ENCODE data around the gene MAPK14.
"Not testable (repeated sequence)": the region's sequence is repeated elsewhere in the genome, so short reads cannot be mapped to it uniquely, and the experiment has no call there.

The MAPK14 gene

DNA sequence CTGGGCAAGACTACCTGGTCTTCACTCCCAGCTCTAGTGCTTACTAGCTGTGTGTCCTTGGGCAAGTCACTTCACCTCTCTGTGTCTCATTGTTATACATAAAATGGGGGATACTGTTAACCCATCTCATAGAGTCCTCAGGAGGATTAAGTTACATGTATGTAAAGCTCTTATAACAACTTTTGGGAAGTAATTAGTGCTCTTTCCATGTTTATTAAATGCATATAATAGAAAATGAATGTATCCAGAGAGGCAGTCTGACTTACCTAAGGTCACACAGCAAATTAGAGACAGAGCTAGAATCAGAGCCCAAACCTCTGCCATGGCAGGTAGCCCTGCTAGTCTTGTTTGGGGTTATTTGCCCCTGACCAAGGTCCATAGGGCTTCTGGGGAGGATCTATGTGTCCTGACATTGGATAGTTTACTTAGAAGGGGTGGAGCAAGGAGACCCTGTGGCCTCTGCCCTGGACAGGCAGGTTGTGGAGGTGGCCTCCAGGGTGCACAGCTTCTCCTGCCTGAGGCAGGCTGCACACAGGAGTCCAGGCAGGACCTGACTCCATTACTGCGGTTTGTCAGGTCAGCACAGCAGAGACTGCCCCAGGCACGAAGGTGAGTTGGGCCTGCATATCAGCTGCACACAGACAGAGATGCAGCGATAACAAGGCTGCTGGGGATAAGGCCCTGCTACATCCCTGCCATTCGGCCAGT lies 94.3 kb downstream of the MAPK14 start:
- no peak for DNase-seq (ENCODE audit: low read depth in 2 of 2)

DNA sequence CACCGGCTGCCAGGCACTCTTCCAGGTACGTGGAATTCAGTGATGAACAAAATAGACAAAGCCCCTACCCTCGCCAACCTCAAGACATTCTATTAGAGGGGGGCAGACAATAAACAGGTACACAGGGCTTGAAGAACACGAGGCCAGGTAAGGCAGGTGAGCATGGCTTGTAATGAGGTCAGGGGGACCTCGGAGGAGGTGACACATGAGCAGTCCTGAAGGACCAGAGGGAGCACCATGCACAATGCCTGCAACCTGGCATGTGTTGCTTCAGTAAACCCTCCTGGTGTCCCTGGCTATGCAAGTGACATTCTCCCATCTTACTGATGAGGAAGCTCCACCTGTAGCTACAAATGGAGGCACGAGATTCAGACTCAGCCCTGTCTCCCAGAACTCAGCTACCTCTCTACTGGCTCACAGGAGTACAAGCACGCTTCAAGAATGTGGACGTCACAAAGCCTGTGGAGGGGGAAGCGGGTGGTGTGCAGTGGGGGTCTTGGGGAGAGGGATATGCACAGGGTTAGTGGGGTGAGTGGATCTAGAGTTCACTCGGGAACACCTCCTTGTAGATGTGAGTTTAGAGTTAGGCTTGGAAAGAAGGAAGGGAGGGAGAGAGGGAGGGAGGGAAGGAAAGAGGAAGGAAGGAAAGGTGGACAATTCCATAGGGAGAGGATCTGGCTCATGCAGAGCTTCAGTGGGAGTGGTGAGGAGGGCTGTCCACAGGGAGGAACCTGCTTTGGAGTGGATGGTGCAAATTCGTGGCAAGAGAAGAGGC lies 95.1 kb downstream of the MAPK14 start:
- no peak for DNase-seq (ENCODE audit: low read depth in 2 of 2)

DNA sequence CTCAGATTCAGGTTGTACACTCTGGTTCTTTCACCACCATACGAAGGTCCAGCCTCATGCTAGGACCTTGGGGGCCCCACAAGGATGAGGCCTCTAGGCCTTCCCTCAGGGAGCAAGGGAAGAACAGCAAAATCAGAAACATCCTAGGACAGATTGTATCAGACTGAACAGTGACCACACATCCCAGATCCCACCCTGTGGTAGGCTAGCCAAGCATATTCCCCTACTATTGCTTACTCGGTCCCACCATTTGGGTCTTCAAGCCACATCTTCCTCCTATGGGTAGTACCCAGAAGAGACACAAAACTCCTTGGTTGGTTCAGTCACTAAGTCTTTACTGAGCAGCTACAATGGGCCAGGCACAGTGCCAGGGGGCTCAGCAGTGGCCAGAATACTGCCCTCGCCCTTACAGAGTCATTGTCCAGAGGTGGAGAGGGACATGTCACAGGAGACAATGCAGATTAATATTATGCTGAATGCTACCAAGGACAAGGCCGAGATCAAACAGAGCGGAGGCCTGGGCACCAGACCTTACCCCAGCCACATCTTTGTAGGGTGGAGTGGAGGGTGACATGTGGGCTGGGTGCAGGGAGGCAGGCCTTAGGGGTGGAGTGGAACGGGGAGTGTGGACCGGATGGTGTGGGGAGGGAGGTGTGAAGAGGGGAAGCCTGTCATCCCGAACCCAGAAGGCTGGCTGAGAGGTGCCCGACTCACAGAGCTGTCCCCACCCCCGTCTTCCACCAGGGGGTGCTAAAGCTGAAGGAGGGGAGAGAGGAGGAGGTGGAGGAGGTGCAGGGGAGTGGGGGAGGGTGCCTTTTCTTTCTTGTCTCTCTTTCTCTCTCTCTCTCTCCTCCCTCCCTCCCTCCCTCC lies 95.9 kb downstream of the MAPK14 start:
- DNase-seq (ENCODE audit: low read depth in 2 of 2): peak; percentile 69 to 87

DNA sequence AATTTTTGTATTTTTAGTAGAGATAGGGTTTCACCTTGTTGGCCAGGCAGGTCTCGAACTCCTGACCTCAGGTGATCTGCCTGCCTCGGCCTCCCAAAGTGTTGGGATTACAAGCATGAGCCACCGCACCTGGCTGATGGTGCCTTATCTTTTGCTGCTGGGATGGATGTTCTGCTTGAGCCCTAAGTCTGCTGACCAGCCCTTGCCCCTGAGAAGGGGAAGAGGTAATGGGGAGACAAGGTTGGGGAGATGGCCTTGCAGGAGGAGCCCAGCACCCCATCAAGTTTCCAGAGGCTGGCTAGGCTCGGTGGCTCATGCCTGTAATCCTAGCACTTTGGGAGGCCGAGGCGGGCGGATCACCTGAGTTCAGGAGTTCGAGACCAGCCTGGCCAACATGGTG lies 96.7 kb downstream of the MAPK14 start:
- not testable (repeated sequence) for DNase-seq (ENCODE audit: low read depth in 2 of 2)

DNA sequence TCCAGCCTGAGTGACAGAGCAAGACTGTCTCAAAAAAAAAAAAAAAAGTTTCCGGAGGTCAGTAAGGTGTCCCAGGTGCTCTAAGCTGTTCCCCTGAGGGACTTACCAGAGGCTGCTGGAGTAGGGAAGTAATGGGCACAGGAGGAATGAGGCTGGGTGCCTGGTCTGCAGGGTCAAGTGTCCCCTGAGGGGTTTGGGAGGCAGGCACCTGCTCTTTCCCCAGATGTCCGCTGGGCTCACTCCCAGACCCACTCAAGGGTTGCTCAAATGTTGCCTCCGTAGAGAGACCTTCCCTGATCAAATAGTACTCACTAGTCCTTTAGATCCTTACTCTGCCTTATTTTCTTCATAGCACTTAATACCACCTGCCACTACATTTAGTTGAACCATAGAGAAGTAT lies 97.3 kb downstream of the MAPK14 start:
- no peak for DNase-seq (ENCODE audit: low read depth in 2 of 2)

DNA sequence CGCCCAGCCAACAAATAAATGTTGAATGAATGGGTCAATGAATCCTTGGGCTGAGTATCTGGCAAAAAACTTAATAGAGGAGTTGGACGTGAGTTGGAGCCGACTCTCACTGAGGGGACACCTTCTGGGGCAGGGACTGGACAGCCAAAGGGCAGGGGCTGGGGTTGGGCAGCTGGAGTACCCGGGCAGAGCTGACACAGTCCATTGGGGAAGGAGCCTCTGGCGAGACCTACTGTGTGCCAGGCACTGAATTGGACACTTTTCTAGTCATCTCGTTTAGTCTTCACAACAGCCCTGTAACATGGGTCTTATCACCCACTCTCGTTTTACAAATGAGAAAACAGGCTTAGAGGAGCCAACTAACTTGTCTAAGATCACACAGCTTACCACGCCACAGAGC lies 98.0 kb downstream of the MAPK14 start:
- DNase-seq (ENCODE audit: low read depth in 2 of 2): no peak

DNA sequence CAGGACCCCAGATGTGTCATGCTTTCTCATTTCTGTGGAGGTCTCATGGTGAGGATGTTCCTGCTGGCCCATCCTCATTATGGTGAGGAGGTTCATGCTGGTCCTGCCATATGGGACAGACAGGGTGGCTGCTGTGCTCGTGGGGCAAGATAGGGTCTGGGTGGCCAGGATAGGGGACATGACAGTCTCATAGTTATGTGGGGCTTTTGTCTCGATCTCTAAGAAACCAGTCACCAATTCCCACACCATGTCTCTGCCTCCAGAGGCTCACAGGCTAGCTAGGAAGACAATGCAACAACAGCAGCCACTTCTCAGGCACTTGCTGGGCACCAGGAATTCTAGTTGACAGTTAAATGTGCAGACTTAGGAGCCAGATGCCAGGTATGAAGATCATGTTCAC lies 98.5 kb downstream of the MAPK14 start:
- no peak for DNase-seq (ENCODE audit: low read depth in 2 of 2)

DNA sequence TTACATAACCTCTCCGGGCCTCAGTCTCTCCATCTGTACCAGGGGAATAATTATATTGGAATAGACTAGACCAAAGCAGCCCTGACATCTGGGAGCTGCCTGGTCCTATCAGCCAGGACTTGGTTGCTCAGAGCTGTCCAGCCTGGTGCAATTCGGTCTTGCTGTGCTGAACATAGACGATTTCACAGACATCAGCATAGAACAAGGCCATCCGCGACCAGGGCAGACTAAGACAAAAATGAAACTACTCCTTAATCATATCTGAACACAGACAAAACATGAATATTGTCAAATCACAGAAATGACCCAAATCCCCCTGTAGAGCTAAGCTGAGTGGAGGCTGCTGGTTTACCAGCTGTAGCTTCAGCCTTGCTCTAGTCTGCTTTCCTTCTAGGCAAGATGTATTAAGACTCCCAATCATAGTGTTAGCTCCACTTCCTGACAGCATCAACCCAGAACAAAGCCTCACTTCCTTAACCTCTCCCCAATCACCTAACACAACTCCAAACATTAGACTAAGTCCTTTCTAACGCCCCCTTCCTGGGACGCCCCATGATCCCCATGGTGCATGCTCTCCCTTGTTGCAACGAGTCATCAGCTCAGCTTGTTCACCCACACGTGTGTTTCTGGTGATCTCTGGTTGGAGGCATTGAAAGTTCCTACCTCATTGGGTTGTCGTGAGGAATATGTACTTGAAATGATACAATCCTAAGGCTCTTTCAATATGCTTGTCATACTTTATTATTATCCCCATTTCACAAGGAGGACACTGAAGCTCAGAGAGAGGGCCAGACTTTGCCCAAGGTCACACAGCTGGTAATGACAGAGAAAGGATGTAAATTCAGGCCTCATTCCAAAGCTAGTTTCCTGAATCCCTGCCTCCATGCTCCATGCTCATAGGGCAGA lies 99.2 kb downstream of the MAPK14 start:
- no peak for DNase-seq (ENCODE audit: low read depth in 2 of 2)

DNA sequence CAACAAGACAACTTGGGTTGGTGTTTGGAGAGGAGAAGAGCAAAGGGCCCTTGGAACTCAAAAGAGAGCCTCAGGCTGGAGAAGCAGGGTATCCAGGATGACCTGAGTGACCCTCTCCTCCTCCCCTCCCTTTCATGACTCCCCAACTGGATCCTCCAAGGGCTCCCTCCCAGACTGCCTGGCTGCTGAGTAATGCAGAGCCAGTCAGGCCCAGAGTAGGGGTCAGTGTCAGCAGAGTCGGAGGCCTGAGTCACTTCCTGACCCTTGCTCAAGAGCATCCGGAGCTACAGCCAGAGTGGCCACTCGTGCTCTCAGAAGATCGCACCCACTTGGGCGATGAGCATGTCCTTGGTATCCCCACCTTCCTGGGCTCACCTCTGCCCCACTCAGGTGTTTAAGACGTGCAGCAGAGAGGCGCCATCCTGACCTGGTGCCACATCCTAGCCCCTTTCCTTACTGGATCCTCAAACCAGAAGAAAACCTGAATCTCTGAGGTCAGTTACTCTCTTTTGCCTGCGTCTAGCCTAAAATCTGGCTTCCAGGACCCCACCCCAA lies 99.9 kb downstream of the MAPK14 start:
- no peak for DNase-seq (ENCODE audit: low read depth in 2 of 2)

DNA sequence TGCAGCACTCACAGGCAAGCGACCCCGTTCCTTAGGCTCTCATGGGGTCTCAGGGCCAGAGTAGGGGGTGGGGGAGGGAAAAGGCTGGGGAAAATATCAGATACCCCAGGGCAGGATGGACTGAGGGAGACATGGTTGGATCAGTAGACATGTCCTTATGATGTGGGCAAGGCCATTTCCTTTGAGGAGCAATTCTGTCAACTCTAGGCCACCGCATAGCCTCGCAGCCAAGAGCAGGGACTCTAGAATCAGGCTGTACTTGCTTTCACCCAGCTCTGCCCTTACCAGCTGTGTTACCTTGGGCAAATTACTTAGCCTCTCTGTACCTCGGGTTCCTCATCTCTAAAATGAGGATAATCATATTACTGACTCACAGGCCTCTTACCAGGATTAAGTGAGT lies 100.5 kb downstream of the MAPK14 start:
- DNase-seq (ENCODE audit: low read depth in 2 of 2): no peak

DNA sequence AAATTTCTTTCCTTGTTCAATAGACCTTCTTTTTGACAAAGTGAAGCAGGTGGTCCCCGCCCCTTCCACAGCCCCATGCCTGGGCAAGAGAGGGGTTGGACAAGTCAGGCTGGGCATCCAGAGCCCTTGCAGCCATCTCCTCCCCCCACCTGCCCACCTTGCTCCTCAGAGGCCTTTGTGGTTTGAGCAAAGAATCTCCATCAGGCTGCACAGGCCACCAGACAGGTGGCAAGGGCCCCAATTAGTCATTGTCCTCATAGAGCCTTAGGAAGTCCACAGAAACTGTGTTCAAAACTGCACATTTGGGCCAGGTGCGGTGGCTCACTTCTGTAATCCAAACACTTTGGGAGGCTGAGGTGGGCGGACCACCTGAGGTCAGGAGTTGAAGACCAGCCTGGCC lies 101.2 kb downstream of the MAPK14 start:
- DNase-seq (ENCODE audit: low read depth in 2 of 2): no peak

DNA sequence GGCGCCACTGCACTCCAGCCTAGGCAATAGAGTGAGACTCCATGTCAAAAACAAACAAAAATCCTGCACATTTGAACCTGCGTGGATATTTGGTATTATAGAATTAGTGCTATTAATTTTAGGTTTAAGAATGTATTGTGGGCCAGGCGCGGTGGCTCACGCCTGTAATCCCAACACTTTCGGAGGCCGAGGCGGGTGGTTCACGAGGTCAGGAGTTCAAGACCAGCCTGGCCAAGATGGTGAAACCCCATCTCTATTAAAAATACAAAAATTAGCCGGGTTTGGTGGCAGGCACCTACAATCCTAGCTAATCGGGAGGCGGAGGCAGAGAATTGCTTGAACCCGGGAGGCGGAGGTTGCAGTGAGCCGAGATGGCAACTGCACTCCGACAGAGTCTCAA lies 101.7 kb downstream of the MAPK14 start:
- not testable (repeated sequence) for DNase-seq (ENCODE audit: low read depth in 2 of 2)

DNA sequence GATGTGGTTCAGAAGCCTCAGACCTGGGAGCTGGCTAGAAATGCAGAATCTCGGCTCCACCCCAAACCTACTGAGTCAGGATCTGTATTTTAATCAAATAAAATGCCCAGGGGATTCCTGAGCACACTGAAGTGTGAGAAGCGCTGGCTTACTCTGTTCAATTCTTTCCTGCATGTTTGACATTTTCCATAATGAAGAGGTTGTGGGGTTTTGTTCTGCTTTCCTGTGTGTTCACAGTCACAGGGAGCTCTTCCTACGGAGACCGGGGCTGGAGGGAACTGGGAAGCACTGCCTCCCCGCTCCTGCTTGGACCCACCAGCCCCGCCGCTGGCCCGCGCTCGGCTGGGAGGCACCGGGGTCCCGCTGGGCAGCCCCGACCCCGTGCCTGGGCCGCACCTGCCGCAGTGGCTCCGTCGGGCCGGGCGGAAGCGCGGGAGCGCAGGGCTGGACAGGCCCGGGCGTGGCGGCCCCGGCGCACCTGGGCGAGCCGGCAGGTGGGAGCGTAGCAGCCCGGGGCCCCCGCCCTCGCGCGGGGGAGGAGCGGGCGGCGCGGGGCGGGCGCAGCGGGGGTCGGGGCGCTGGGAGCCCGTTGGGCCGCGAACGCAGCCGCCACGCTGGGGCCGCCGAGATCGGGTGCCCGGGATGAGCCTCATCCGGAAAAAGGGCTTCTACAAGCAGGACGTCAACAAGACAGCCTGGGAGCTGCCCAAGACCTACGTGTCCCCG lies 102.5 kb downstream of the MAPK14 start, which contains the start of gene MAPK13:
Gene MAPK13 (plus strand): TSS at position 573 of the 726 bp plus-strand sequence. CDS start 70 bp downstream, at position 643.
- peak in 1 of 2 donors; percentile 10 for DNase-seq (ENCODE audit: low read depth in 2 of 2)

DNA sequence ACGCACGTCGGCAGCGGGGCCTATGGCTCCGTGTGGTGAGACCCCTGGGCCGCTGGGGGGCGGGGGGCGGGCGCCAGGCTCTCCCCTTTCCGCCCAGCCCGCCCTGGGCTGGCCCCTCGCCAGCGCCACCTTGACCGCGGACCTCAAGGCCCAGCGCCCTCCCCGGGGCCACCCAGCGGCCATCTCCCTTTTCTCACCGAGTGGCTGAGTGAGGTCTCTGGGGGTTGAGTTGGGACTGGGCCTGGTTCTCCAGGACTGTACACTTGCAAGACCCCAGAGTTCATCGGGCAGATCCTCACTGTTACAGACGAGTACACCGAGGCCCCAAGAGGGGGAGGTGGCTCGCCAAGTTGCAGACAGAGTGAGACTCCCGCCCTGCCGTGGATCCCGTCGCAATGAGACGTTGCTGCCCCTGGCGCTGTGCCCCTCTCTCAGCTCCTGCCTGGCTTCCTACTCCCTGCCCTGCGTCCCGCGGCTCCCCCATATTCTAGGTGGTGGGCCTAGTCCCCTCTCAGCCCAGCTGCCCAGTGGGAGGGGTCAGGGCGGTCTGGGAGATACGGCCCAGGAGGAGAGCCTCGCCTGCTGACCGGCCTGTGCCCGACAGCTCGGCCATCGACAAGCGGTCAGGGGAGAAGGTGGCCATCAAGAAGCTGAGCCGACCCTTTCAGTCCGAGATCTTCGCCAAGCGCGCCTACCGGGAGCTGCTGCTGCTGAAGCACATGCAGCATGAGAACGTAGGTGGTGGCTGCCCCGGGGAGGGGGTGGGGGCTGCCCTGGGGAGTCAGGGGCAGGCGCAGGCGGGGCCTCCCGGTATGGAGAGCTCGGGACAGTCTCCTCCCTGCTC lies 103.3 kb downstream of the MAPK14 start:
- DNase-seq (ENCODE audit: low read depth in 2 of 2): peak in 1 of 2 donors; percentile 60

DNA sequence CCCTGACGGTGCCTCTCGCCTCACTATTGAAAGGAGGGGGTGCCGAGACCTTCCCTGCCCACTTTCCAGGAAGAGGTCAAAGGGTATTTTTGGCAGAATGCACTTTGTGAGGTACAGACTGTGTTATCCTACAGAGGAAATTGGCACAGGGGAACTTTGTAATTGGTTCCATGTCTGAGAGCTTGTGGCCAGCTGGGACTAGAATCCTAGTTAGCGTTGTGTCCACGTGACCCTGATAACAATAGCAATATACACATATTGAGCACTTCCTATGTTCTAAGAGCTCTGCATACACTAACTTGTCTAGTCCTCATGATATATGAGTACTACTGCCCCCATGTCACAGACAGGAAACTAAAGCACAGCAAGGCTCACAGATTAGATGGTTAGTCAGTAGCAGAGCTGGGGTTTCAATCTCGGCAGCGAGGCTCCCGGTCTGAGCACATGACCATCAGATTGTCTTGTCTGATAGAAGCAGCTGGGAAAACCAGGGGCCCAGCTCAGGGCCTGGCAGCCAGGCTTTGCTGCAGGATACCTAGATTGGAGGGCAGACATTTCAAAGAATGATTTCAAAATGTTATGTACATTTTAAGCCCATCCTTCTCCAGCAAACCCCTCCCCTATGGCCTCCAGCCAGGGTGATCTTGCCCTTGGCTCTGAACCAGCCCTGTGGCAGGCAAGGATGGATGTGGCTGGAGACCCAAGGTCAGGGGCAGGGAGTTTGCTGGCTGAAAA lies 104.1 kb downstream of the MAPK14 start:
- DNase-seq (ENCODE audit: low read depth in 2 of 2): peak in 1 of 2 donors; percentile 21

DNA sequence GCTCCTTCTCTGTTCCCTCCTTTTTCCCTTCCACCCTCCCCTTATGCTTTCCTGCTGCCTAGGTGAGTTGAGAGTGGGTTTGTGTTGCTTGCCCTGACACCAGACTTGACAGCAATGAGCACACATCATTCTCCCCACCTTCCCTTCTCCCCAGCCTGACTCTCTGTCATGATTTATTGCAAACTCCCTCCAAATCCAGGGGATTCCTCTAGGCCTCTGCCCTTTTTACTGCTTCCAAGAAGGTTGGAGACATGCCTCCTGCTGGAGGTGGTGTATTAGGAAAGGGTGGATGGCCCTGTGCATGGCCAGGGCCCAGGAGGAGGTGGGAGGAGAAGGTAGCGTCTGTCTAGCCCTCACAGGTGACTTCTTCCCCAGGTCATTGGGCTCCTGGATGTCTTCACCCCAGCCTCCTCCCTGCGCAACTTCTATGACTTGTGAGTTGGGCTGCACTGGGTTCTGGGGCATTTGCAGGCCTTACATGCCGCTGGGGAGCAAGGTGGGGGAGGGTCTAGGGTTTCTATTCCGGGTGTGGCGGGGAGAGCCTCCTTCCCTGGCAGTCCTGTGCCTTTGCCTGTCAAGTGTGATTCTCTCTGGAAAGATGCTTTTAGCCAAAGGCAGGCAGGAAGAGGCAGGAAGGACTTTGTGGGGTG lies 104.8 kb downstream of the MAPK14 start:
- no peak for DNase-seq (ENCODE audit: low read depth in 2 of 2)

DNA sequence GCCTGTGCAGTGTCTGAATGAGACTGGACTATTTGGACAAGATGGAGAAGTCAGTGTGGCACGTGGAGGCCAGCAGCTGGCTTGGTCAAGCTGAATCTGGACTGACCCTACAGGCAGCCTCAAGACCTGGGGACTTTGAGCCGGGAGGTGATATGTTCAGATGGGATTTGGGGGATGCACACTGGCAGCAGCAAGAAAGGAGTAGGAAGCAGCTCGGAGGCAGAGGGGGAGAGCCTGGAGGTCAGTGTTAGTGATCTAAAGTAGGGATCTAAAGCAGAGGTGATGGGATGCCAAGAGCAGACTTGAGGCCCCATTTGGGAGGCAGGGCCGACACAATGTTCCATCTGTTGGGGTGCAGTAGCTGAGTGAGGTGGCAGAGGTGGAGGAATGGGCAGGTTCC lies 105.5 kb downstream of the MAPK14 start:
- DNase-seq (ENCODE audit: low read depth in 2 of 2): no peak

DNA sequence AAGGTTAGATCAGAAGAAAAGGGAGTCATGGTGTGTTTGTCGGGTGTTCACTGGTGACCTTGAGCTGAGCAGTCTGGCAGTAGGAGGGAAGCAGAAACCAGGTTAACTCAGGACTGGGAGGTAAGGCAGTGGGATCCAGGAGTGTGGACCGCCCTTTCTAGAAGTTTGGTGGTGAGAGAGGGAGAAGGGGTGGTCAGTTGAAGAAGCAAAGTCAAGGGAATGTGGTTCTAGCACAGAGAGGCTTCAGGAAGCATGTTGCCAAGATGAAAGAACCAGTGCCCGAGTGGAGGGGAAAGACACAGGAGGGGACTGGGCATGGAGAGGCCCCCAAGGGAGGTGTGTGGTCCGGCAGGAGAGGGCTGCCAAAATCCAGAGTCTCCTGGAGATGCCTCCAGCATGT lies 106.3 kb downstream of the MAPK14 start:
- DNase-seq (ENCODE audit: low read depth in 2 of 2): no peak

Data from activated CD4-positive, alpha-beta T cell treated with anti-CD3 and anti-CD28 coated beads for 24 hours (primary cell).